ENCODE data around the gene WWOX.
"Not testable (repeated sequence)": the region's sequence is repeated elsewhere in the genome, so short reads cannot be mapped to it uniquely, and the experiment has no call there.

Gene WWOX

GRCh38 chr16:79210607-79211006, 1111.2 kb downstream of the WWOX start:
- no peaks in the 10 kb centered on the region for H3K36me3 ChIP-seq (ENCODE audit: insufficient read depth, low read length)

GRCh38 chr16:79211586-79211985, 1112.1 kb downstream of the WWOX start:
- no peak overlapping the region for H3K9ac ChIP-seq (ENCODE audit: insufficient read length)
- no peak overlapping the region for H3K4me3 ChIP-seq
- no peaks in the 10 kb centered on the region for H3K36me3 ChIP-seq (ENCODE audit: insufficient read depth, low read length)
- no peaks in the 10 kb centered on the region for H3K9me3 ChIP-seq (ENCODE audit: low read depth, low read length)
- DNase-seq (ENCODE audit: low read depth, low spot score): no peak
- TF ChIP-seq POLR2AphosphoS5 (IDR thresholded peaks at IDR 0.05; ENCODE audit: borderline replicate concordance, low read depth, low read length) (no peak), FOXP2 (optimal IDR thresholded peaks at IDR 0.05; ENCODE audit: control extremely low read depth, extremely low read length, insufficient read depth) (no peak), EZH2 (IDR thresholded peaks at IDR 0.05) (no peak)
- no peak overlapping the region for H3K27ac ChIP-seq

More at GRCh38 chr16:79210607-79211006, 1111.2 kb downstream of the WWOX start:
- DNase-seq (ENCODE audit: low read depth, low spot score): no peak
- Histone ChIP-seq H3K27ac (no peak overlapping the region), H3K9ac (ENCODE audit: insufficient read length) (no peak overlapping the region), H3K4me3 (no peak overlapping the region), H3K9me3 (ENCODE audit: low read depth, low read length) (no peaks in the 10 kb centered on the region)
- TF ChIP-seq FOXP2 (optimal IDR thresholded peaks at IDR 0.05; ENCODE audit: control extremely low read depth, extremely low read length, insufficient read depth): no peak
- no peak for TF ChIP-seq EZH2 (IDR thresholded peaks at IDR 0.05)
- no peak for TF ChIP-seq POLR2AphosphoS5 (IDR thresholded peaks at IDR 0.05; ENCODE audit: borderline replicate concordance, low read depth, low read length)

GRCh38 chr16:79212114-79212791, 1112.8 kb downstream of the WWOX start:
- no peak overlapping the region for H3K27ac ChIP-seq
- H3K9me3 ChIP-seq (ENCODE audit: low read depth, low read length): no peaks in the 10 kb centered on the region
- H3K36me3 ChIP-seq (ENCODE audit: insufficient read depth, low read length): no peaks in the 10 kb centered on the region
- TF ChIP-seq POLR2AphosphoS5 (IDR thresholded peaks at IDR 0.05; ENCODE audit: borderline replicate concordance, low read depth, low read length): no peak
- TF ChIP-seq EZH2 (IDR thresholded peaks at IDR 0.05): no peak
- no peak for TF ChIP-seq FOXP2 (optimal IDR thresholded peaks at IDR 0.05; ENCODE audit: control extremely low read depth, extremely low read length, insufficient read depth)
- no peak overlapping the region for H3K4me3 ChIP-seq
- no peak for DNase-seq (ENCODE audit: low read depth, low spot score)
- no peak overlapping the region for H3K9ac ChIP-seq (ENCODE audit: insufficient read length)

GRCh38 chr16:79213214-79213613, 1113.8 kb downstream of the WWOX start:
- no peak for DNase-seq (ENCODE audit: low read depth, low spot score)
- H3K9me3 ChIP-seq (ENCODE audit: low read depth, low read length): no peaks in the 10 kb centered on the region
- no peaks in the 10 kb centered on the region for H3K36me3 ChIP-seq (ENCODE audit: insufficient read depth, low read length)
- TF ChIP-seq EZH2 (IDR thresholded peaks at IDR 0.05) (no peak), FOXP2 (optimal IDR thresholded peaks at IDR 0.05; ENCODE audit: control extremely low read depth, extremely low read length, insufficient read depth) (no peak)
- no peak overlapping the region for H3K4me3 ChIP-seq
- H3K9ac ChIP-seq (ENCODE audit: insufficient read length): no peak overlapping the region
- no peak overlapping the region for H3K27ac ChIP-seq

- Histone ChIP-seq H3K27ac (no peak overlapping the region), H3K9ac (ENCODE audit: insufficient read length) (no peak overlapping the region), H3K9me3 (ENCODE audit: low read depth, low read length) (no peaks in the 10 kb centered on the region), H3K36me3 (ENCODE audit: insufficient read depth, low read length) (no peaks in the 10 kb centered on the region), H3K4me3 (no peak overlapping the region)
- no peak for TF ChIP-seq POLR2AphosphoS5 (IDR thresholded peaks at IDR 0.05; ENCODE audit: borderline replicate concordance, low read depth, low read length)
- no peak for DNase-seq (ENCODE audit: low read depth, low spot score)
Observed at GRCh38 chr16:79215289-79215688, 1115.8 kb downstream of the WWOX start.

- H3K9me3 ChIP-seq (ENCODE audit: low read depth, low read length): no peaks in the 10 kb centered on the region
- DNase-seq (ENCODE audit: low read depth, low spot score): no peak
- H3K27ac ChIP-seq: no peak overlapping the region
- TF ChIP-seq EZH2 (IDR thresholded peaks at IDR 0.05) (no peak), POLR2AphosphoS5 (IDR thresholded peaks at IDR 0.05; ENCODE audit: borderline replicate concordance, low read depth, low read length) (no peak), FOXP2 (optimal IDR thresholded peaks at IDR 0.05; ENCODE audit: control extremely low read depth, extremely low read length, insufficient read depth) (no peak)
- H3K4me3 ChIP-seq: no peak overlapping the region
- H3K9ac ChIP-seq (ENCODE audit: insufficient read length): no peak overlapping the region
- H3K36me3 ChIP-seq (ENCODE audit: insufficient read depth, low read length): no peaks in the 10 kb centered on the region
Observed at GRCh38 chr16:79217375-79218011, 1118.0 kb downstream of the WWOX start.

- H3K4me3 ChIP-seq: no peak overlapping the region
- no peaks in the 10 kb centered on the region for H3K9me3 ChIP-seq (ENCODE audit: low read depth, low read length)
- TF ChIP-seq POLR2AphosphoS5 (IDR thresholded peaks at IDR 0.05; ENCODE audit: borderline replicate concordance, low read depth, low read length) (no peak), EZH2 (IDR thresholded peaks at IDR 0.05) (no peak), FOXP2 (optimal IDR thresholded peaks at IDR 0.05; ENCODE audit: control extremely low read depth, extremely low read length, insufficient read depth) (no peak)
- H3K9ac ChIP-seq (ENCODE audit: insufficient read length): no peak overlapping the region
- no peak overlapping the region for H3K27ac ChIP-seq
- DNase-seq (ENCODE audit: low read depth, low spot score): no peak
- H3K36me3 ChIP-seq (ENCODE audit: insufficient read depth, low read length): no peaks in the 10 kb centered on the region
Observed at GRCh38 chr16:79218351-79218750, 1118.9 kb downstream of the WWOX start.

- H3K9me3 ChIP-seq (ENCODE audit: low read depth, low read length); DNase-seq (ENCODE audit: low read depth, low spot score); H3K27ac ChIP-seq; H3K9ac ChIP-seq (ENCODE audit: insufficient read length); H3K36me3 ChIP-seq (ENCODE audit: insufficient read depth, low read length); H3K4me3 ChIP-seq: not testable (repeated sequence)
Observed at GRCh38 chr16:79225994-79226393, 1126.5 kb downstream of the WWOX start.

GRCh38 chr16:79229361-79229760, 1129.9 kb downstream of the WWOX start:
- Histone ChIP-seq H3K27ac (no peak overlapping the region), H3K36me3 (ENCODE audit: insufficient read depth, low read length) (no peaks in the 10 kb centered on the region), H3K4me3 (no peak overlapping the region), H3K9me3 (ENCODE audit: low read depth, low read length) (no peaks in the 10 kb centered on the region), H3K9ac (ENCODE audit: insufficient read length) (no peak overlapping the region)
- DNase-seq (ENCODE audit: low read depth, low spot score): no peak
- no peak for TF ChIP-seq FOXP2 (optimal IDR thresholded peaks at IDR 0.05; ENCODE audit: control extremely low read depth, extremely low read length, insufficient read depth)
- no peak for TF ChIP-seq POLR2AphosphoS5 (IDR thresholded peaks at IDR 0.05; ENCODE audit: borderline replicate concordance, low read depth, low read length)
- TF ChIP-seq EZH2 (IDR thresholded peaks at IDR 0.05): no peak

- not testable (repeated sequence) for H3K4me3 ChIP-seq; H3K36me3 ChIP-seq (ENCODE audit: insufficient read depth, low read length); DNase-seq (ENCODE audit: low read depth, low spot score); H3K27ac ChIP-seq; H3K9ac ChIP-seq (ENCODE audit: insufficient read length); H3K9me3 ChIP-seq (ENCODE audit: low read depth, low read length)
Observed at GRCh38 chr16:79245700-79246099, 1146.2 kb downstream of the WWOX start.

All from SK-N-MC (cell line).